Upper lobe of right lung (tissue), 1 donor: ENCODE measurements around the gene SLC7A8. TPM values are rescaled to one million over a fixed set of nuclear protein-coding genes. Genes with fewer than 3 reads are reported as not detected.
A peak's percentile ranks its signal among the peaks of the same experiment; 100 is the strongest.

Source experiments
- ATAC-seq: fragments of 200-7000 bp; cut with Tn5 transposase; one replicate; pipeline ENCODE4 v1.9.1; 2020; ENCODE audit warnings: mild to moderate bottlenecking, moderate library complexity
- DNase-seq: peaks from one replicate; pipeline ENCODE4 v3.0.0-alpha.2; 2020
- H3K27ac ChIP-seq: fragments of 200-600 bp; one replicate; pipeline ENCODE4 v1.8.0; 2022
- H3K27me3 ChIP-seq: fragments of 200-600 bp; one replicate; pipeline ENCODE4 v1.8.0; 2022; ENCODE audit warnings: mild to moderate bottlenecking
- H3K36me3 ChIP-seq: fragments of 200-600 bp; one replicate; pipeline ENCODE4 v1.8.0; 2022
- H3K4me1 ChIP-seq: fragments of 200-600 bp; one replicate; pipeline ENCODE4 v1.8.0; 2022
- H3K4me3 ChIP-seq: fragments of 200-600 bp; one replicate; pipeline ENCODE4 v1.8.0; 2022; ENCODE audit warnings: mild to moderate bottlenecking
- H3K9me3 ChIP-seq: fragments of 200-600 bp; one replicate; pipeline ENCODE4 v1.8.0; 2022
- intact Hi-C: fragments of 100-400 bp; cut with DNase I; formaldehyde crosslinking; loops from one replicate; pipeline ENCODE4 v1.11.0; 2022
- total RNA-seq: library from RNA; stranded (reverse); fragmentation: NEBNext Ultra II Directional; extraction: Animal tissue kit (Norgen Biotek cat#: 25700); gene quantifications from one replicate; pipeline ENCODE4 v1.2.1, GENCODE V29; 2021
- TF ChIP-seq, protein P1 (sequence below): fragments of 200-600 bp; IDR thresholded peaks from one replicate; pipeline ENCODE4 v1.8.0; 2022; ENCODE audit warnings: antibody characterized with exemption
- donor health status: DM: no; HTN: yes; CAD: no; lungs with severe emphysema.

The SLC7A8 gene
- total RNA-seq, 1 donor from 2014 or later: 49.8 TPM

GRCh38 chr14:23142826-23143225, 40.6 kb downstream of the SLC7A8 start:
- Histone ChIP-seq H3K27ac (no peak overlapping the region), H3K4me1 (peaks cover 12% of the 10 kb centered on the region), H3K36me3 (peaks cover 12% of the 10 kb centered on the region), H3K27me3 (no peaks in the 10 kb centered on the region), H3K4me3 (no peak overlapping the region), H3K9me3 (no peaks in the 10 kb centered on the region)
- DNase-seq (no peak), ATAC-seq (no peak)
- TF ChIP-seq, protein P1, sequence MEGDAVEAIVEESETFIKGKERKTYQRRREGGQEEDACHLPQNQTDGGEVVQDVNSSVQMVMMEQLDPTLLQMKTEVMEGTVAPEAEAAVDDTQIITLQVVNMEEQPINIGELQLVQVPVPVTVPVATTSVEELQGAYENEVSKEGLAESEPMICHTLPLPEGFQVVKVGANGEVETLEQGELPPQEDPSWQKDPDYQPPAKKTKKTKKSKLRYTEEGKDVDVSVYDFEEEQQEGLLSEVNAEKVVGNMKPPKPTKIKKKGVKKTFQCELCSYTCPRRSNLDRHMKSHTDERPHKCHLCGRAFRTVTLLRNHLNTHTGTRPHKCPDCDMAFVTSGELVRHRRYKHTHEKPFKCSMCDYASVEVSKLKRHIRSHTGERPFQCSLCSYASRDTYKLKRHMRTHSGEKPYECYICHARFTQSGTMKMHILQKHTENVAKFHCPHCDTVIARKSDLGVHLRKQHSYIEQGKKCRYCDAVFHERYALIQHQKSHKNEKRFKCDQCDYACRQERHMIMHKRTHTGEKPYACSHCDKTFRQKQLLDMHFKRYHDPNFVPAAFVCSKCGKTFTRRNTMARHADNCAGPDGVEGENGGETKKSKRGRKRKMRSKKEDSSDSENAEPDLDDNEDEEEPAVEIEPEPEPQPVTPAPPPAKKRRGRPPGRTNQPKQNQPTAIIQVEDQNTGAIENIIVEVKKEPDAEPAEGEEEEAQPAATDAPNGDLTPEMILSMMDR: no peak
- intact Hi-C loops: no loop called here

DNA sequence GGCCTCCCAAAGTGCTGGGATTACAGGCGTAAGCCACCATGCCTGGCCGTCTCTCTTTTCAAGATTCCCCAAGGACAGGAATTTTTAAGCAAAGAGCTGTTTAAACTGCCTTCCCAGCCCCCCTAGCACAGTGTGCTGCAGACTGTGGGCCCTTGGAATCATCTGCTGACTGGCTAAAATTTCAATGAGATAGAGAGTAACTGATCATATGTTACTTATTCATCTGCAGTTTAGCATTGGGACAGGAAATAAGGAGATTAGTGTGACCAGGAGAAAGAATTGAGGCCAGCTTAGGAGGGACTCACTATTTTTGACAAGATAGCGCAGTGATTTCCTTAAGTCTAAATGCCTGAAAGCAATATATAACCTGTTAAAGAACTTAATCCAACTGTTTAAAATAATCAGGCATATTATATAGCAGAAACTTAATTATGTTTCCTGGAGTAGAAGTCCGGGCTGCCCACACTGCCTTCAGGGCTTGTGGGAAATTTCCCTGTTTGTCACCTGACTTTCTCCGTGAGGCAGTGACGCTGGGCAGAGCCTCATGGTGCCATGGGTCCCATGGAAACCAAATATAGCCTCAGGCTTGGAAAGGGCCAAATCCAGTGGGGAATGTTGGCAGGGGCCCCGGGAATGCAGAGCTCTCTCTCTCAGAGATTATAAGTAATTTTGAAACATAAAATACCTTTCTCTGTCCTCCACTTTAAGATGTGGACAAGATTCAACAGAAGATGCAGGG, 41.6 kb downstream of the SLC7A8 start:
- Histone ChIP-seq H3K27me3 (no peaks in the 10 kb centered on the region), H3K27ac (no peak overlapping the region), H3K9me3 (no peaks in the 10 kb centered on the region), H3K36me3 (peaks cover 12% of the 10 kb centered on the region), H3K4me1 (peaks cover 12% of the 10 kb centered on the region), H3K4me3 (no peak overlapping the region)
- intact Hi-C loops: no loop called here
- DNase-seq (peak; percentile 74), ATAC-seq (peak; percentile 68)
- TF ChIP-seq, protein P1: no peak

- H3K36me3 ChIP-seq: peaks cover 12% of the 10 kb centered on the region
These were observed 43.1 kb downstream of the SLC7A8 start for GRCh38 chr14:23140371-23140770.

GRCh38 chr14:23139874-23140273, 43.6 kb downstream of the SLC7A8 start:
- H3K27me3 ChIP-seq: no peaks in the 10 kb centered on the region
- H3K4me3 ChIP-seq: no peak overlapping the region
- no peak overlapping the region for H3K27ac ChIP-seq
- H3K36me3 ChIP-seq: peaks cover 12% of the 10 kb centered on the region
- H3K4me1 ChIP-seq: peaks cover 6% of the 10 kb centered on the region
- intact Hi-C loops: no loop called here
- no peak for DNase-seq
- TF ChIP-seq, protein P1: no peak
- ATAC-seq: no peak
- H3K9me3 ChIP-seq: no peaks in the 10 kb centered on the region

More at GRCh38 chr14:23140371-23140770, 43.1 kb downstream of the SLC7A8 start:
- no peak overlapping the region for H3K4me3 ChIP-seq
- H3K27me3 ChIP-seq: no peaks in the 10 kb centered on the region
- no peak overlapping the region for H3K27ac ChIP-seq
- TF ChIP-seq, protein P1: no peak
- no peaks in the 10 kb centered on the region for H3K9me3 ChIP-seq
- no peak for ATAC-seq
- no peak for DNase-seq
- intact Hi-C loops: no loop called here
- H3K4me1 ChIP-seq: peaks cover 6% of the 10 kb centered on the region

GRCh38 chr14:23137813-23138535, 45.5 kb downstream of the SLC7A8 start:
- DNase-seq: no peak
- H3K9me3 ChIP-seq: no peaks in the 10 kb centered on the region
- H3K4me1 ChIP-seq: peaks cover 5% of the 10 kb centered on the region
- intact Hi-C loops: no loop called here
- H3K27me3 ChIP-seq: no peaks in the 10 kb centered on the region
- peaks cover 12% of the 10 kb centered on the region for H3K36me3 ChIP-seq
- no peak overlapping the region for H3K27ac ChIP-seq
- ATAC-seq: no peak
- no peak overlapping the region for H3K4me3 ChIP-seq
- TF ChIP-seq, protein P1: no peak
